ENCODE data around the gene KDM4E. TPM values are rescaled to one million over a fixed set of nuclear protein-coding genes. Genes with fewer than 3 reads are reported as not detected.
A peak's percentile ranks its signal among the peaks of the same experiment; 100 is the strongest.

KDM4E gene
- total RNA-seq (2022), result not detected in 2 replicates
- Bru-seq, nascent RNA, result not detected
- BruChase-seq, experiment 1, labeled RNA remaining after a 6-hour chase, result not detected
- not detected for BruChase-seq, experiment 2, labeled RNA remaining after a 2-hour chase
- long read RNA-seq, result 0 reads

- no TSS peak for BruUV-seq (replicated peaks)
- CTCF ChIA-PET, result no interaction called here
- intact Hi-C loops (cut with micrococcal nuclease; ENCODE audit: unreplicated experiment), result no loop called here
- no peaks in the 10 kb centered on the region for H3K9me3 Mint-ChIP-seq (ENCODE audit: low read depth, unreplicated experiment)
- H3K27me3 Mint-ChIP-seq (ENCODE audit: unreplicated experiment), result no peaks in the 10 kb centered on the region
- no peaks in the 10 kb centered on the region for H3K36me3 Mint-ChIP-seq (ENCODE audit: insufficient read depth, unreplicated experiment)
- H3K27ac Mint-ChIP-seq (ENCODE audit: unreplicated experiment), result no peak within 1 kb of the TSS
- H3K4me1 Mint-ChIP-seq (ENCODE audit: low read depth, unreplicated experiment), result no peaks in the 10 kb centered on the region
- no peak for TF ChIP-seq CTCF (IDR thresholded peaks at IDR 0.05; ENCODE audit: unreplicated experiment)
- DNase-seq, result no peak
- H3K4me3 Mint-ChIP-seq (ENCODE audit: low read depth, unreplicated experiment), result no peak within 1 kb of the TSS
Measured at GRCh38 chr11:95024958-95025357, at the start of gene KDM4E. KDM4E (plus strand) TSS chr11:95025258; CDS start chr11:95025558, 300 bp downstream.

- BruUV-seq (replicated peaks), result no TSS peak
- H3K27ac Mint-ChIP-seq (ENCODE audit: unreplicated experiment), result peak overlapping the region; percentile 41
- CTCF ChIA-PET, result no interaction called here
- TF ChIP-seq CTCF (IDR thresholded peaks at IDR 0.05; ENCODE audit: unreplicated experiment), result no peak
- H3K27me3 Mint-ChIP-seq (ENCODE audit: unreplicated experiment), result no peaks in the 10 kb centered on the region
- H3K4me3 Mint-ChIP-seq (ENCODE audit: low read depth, unreplicated experiment), result no peak overlapping the region
- DNase-seq, result no peak
- no peaks in the 10 kb centered on the region for H3K9me3 Mint-ChIP-seq (ENCODE audit: low read depth, unreplicated experiment)
- peaks cover 17% of the 10 kb centered on the region for H3K36me3 Mint-ChIP-seq (ENCODE audit: insufficient read depth, unreplicated experiment)
- H3K4me1 Mint-ChIP-seq (ENCODE audit: low read depth, unreplicated experiment), result peaks cover 9% of the 10 kb centered on the region
- intact Hi-C loops (cut with micrococcal nuclease; ENCODE audit: unreplicated experiment), result loop anchor here (5.0 kb wide), 1 partner anchor 172 kb away; no protein-coding TSS in a partner anchor
Measured at GRCh38 chr11:94975599-94975998, 49.5 kb upstream of the KDM4E start.

- H3K4me1 Mint-ChIP-seq (ENCODE audit: low read depth, unreplicated experiment), result no peaks in the 10 kb centered on the region
- H3K27me3 Mint-ChIP-seq (ENCODE audit: unreplicated experiment), result peaks cover 14% of the 10 kb centered on the region
- CTCF ChIA-PET, result no interaction called here
- H3K9me3 Mint-ChIP-seq (ENCODE audit: low read depth, unreplicated experiment), result no peaks in the 10 kb centered on the region
- BruUV-seq (replicated peaks), result no TSS peak
- H3K4me3 Mint-ChIP-seq (ENCODE audit: low read depth, unreplicated experiment), result no peak overlapping the region
- DNase-seq, result no peak
- intact Hi-C loops (cut with micrococcal nuclease; ENCODE audit: unreplicated experiment), result no loop called here
- H3K27ac Mint-ChIP-seq (ENCODE audit: unreplicated experiment), result no peak overlapping the region
- no peak for TF ChIP-seq CTCF (IDR thresholded peaks at IDR 0.05; ENCODE audit: unreplicated experiment)
- no peaks in the 10 kb centered on the region for H3K36me3 Mint-ChIP-seq (ENCODE audit: insufficient read depth, unreplicated experiment)
Measured at GRCh38 chr11:94987378-94987777, 37.7 kb upstream of the KDM4E start.

GRCh38 chr11:94988748-94989147 lies 36.3 kb upstream of the KDM4E start:
- BruUV-seq (replicated peaks), result no TSS peak
- intact Hi-C loops (cut with micrococcal nuclease; ENCODE audit: unreplicated experiment), result no loop called here

More at GRCh38 chr11:94988748-94989147, 36.3 kb upstream of the KDM4E start:
- no peak for DNase-seq
- H3K4me3 Mint-ChIP-seq (ENCODE audit: low read depth, unreplicated experiment), result no peak overlapping the region
- no peaks in the 10 kb centered on the region for H3K36me3 Mint-ChIP-seq (ENCODE audit: insufficient read depth, unreplicated experiment)
- H3K9me3 Mint-ChIP-seq (ENCODE audit: low read depth, unreplicated experiment), result no peaks in the 10 kb centered on the region
- TF ChIP-seq CTCF (IDR thresholded peaks at IDR 0.05; ENCODE audit: unreplicated experiment), result no peak
- H3K27ac Mint-ChIP-seq (ENCODE audit: unreplicated experiment), result no peak overlapping the region
- CTCF ChIA-PET, result no interaction called here
- peaks cover 14% of the 10 kb centered on the region for H3K27me3 Mint-ChIP-seq (ENCODE audit: unreplicated experiment)
- H3K4me1 Mint-ChIP-seq (ENCODE audit: low read depth, unreplicated experiment), result no peaks in the 10 kb centered on the region

All from Calu3 (cell line).